ENCODE data around the gene TUBB2B.

TUBB2B gene

GRCh38 chr6:3228771-3229565 is 1.5 kb upstream of the TUBB2B start:
- Histone ChIP-seq H3K9me3 (no peaks in the 10 kb centered on the region), H4K20me1 (peaks cover 64% of the 10 kb centered on the region), H3K4me1 (peaks cover 34% of the 10 kb centered on the region), H3K4me2 (peak overlapping the region; percentile 29), H3K36me3 (no peaks in the 10 kb centered on the region), H3K27ac (no peak overlapping the region), H3K27me3 (peaks cover 83% of the 10 kb centered on the region), H3K4me3 (0 out of 2 replicates have a peak overlapping the region, but pooled peaks have one; percentile 15), H3K9ac (no peak overlapping the region)
- TF ChIP-seq Cebpa-rat (IDR thresholded peaks at IDR 0.05), result no peak

- Histone ChIP-seq H3K27me3 (peaks cover 76% of the 10 kb centered on the region), H3K9me3 (no peaks in the 10 kb centered on the region), H3K4me2 (peak overlapping the region; percentile 90), H3K9ac (no peak overlapping the region), H3K36me3 (no peaks in the 10 kb centered on the region), H3K4me1 (peaks cover 34% of the 10 kb centered on the region), H3K4me3 (peak overlapping the region; percentile 63), H4K20me1 (peaks cover 64% of the 10 kb centered on the region), H3K27ac (no peak overlapping the region)
- TF ChIP-seq Cebpa-rat (IDR thresholded peaks at IDR 0.05), result no peak
These were observed 706 bp upstream of the TUBB2B start for GRCh38 chr6:3228046-3228671.

- Histone ChIP-seq H3K9me3 (no peaks in the 10 kb centered on the region), H3K4me2 (peak overlapping the region; percentile 90), H3K4me1 (peaks cover 34% of the 10 kb centered on the region), H3K36me3 (no peaks in the 10 kb centered on the region), H3K27me3 (peaks cover 62% of the 10 kb centered on the region), H4K20me1 (peaks cover 55% of the 10 kb centered on the region), H3K27ac (no peak overlapping the region), H3K9ac (no peak overlapping the region; the same call in 1 of the 2 replicates), H3K4me3 (peak overlapping the region; percentile 63)
- no peak for TF ChIP-seq Cebpa-rat (IDR thresholded peaks at IDR 0.05)
These were observed 731 bp downstream of the TUBB2B start for GRCh38 chr6:3226481-3227362.

- Histone ChIP-seq H3K9me3 (no peaks in the 10 kb centered on the region), H3K4me1 (peaks cover 34% of the 10 kb centered on the region), H3K4me3 (no peak overlapping the region), H4K20me1 (peaks cover 48% of the 10 kb centered on the region), H3K4me2 (no peak overlapping the region), H3K27ac (no peak overlapping the region), H3K27me3 (peaks cover 55% of the 10 kb centered on the region), H3K9ac (no peak overlapping the region), H3K36me3 (no peaks in the 10 kb centered on the region)
- no peak for TF ChIP-seq Cebpa-rat (IDR thresholded peaks at IDR 0.05)
These were observed 1.4 kb downstream of the TUBB2B start for GRCh38 chr6:3226042-3226441.

- H3K9me3 ChIP-seq, result no peaks in the 10 kb centered on the region
- H3K4me1 ChIP-seq, result peaks cover 12% of the 10 kb centered on the region
- H3K4me2 ChIP-seq, result no peak overlapping the region
- H3K27me3 ChIP-seq, result peaks cover 32% of the 10 kb centered on the region
- H3K27ac ChIP-seq, result no peak overlapping the region
- no peak for TF ChIP-seq Cebpa-rat (IDR thresholded peaks at IDR 0.05)
- H3K36me3 ChIP-seq, result no peaks in the 10 kb centered on the region
- H3K4me3 ChIP-seq, result no peak overlapping the region
- no peak overlapping the region for H3K9ac ChIP-seq
- H4K20me1 ChIP-seq, result peaks cover 16% of the 10 kb centered on the region
These were observed 4.9 kb downstream of the TUBB2B start for GRCh38 chr6:3222506-3223038.

- peaks cover 2% of the 10 kb centered on the region for H3K4me1 ChIP-seq
- TF ChIP-seq Cebpa-rat (IDR thresholded peaks at IDR 0.05), result no peak
- no peak overlapping the region for H3K4me2 ChIP-seq
- no peaks in the 10 kb centered on the region for H3K9me3 ChIP-seq
- 0 out of 2 replicates have a peak, but pooled peaks cover 7% of the 10 kb centered on the region for H4K20me1 ChIP-seq
- no peak overlapping the region for H3K27ac ChIP-seq
- no peak overlapping the region for H3K9ac ChIP-seq
- no peak overlapping the region for H3K4me3 ChIP-seq
- H3K36me3 ChIP-seq, result no peaks in the 10 kb centered on the region
- H3K27me3 ChIP-seq, result peaks cover 22% of the 10 kb centered on the region
These were observed 5.9 kb downstream of the TUBB2B start for GRCh38 chr6:3221578-3221977.

GRCh38 chr6:3220366-3220765 is 7.1 kb downstream of the TUBB2B start:
- no peak for TF ChIP-seq Cebpa-rat (IDR thresholded peaks at IDR 0.05)
- Histone ChIP-seq H3K27me3 (peaks cover 12% of the 10 kb centered on the region; the same call in 1 of the 2 replicates), H3K9ac (no peak overlapping the region), H4K20me1 (no peaks in the 10 kb centered on the region), H3K36me3 (no peaks in the 10 kb centered on the region), H3K4me3 (no peak overlapping the region), H3K9me3 (no peaks in the 10 kb centered on the region), H3K27ac (no peak overlapping the region), H3K4me2 (no peak overlapping the region), H3K4me1 (no peaks in the 10 kb centered on the region)

- H3K27ac ChIP-seq, result no peak overlapping the region
- no peaks in the 10 kb centered on the region for H3K9me3 ChIP-seq
- no peak overlapping the region for H3K9ac ChIP-seq
- H4K20me1 ChIP-seq, result no peaks in the 10 kb centered on the region
- no peak for TF ChIP-seq Cebpa-rat (IDR thresholded peaks at IDR 0.05)
- peaks cover 12% of the 10 kb centered on the region; the same call in 1 of the 2 replicates for H3K27me3 ChIP-seq
- H3K4me3 ChIP-seq, result no peak overlapping the region
- H3K4me2 ChIP-seq, result no peak overlapping the region
- H3K4me1 ChIP-seq, result no peaks in the 10 kb centered on the region
- H3K36me3 ChIP-seq, result no peaks in the 10 kb centered on the region
These were observed 9.2 kb downstream of the TUBB2B start for GRCh38 chr6:3218266-3218665.

GRCh38 chr6:3217286-3217685 is 10.2 kb downstream of the TUBB2B start:
- H3K4me2 ChIP-seq, result no peak overlapping the region
- peaks cover 5% of the 10 kb centered on the region for H3K4me1 ChIP-seq
- H4K20me1 ChIP-seq, result no peaks in the 10 kb centered on the region
- no peak for TF ChIP-seq Cebpa-rat (IDR thresholded peaks at IDR 0.05)
- H3K27ac ChIP-seq, result no peak overlapping the region
- peaks cover 12% of the 10 kb centered on the region; the same call in 1 of the 2 replicates for H3K27me3 ChIP-seq
- no peaks in the 10 kb centered on the region for H3K36me3 ChIP-seq
- H3K9me3 ChIP-seq, result no peaks in the 10 kb centered on the region
- no peak overlapping the region for H3K4me3 ChIP-seq
- no peak overlapping the region for H3K9ac ChIP-seq

Measured in BLaER1 (cell line).